Measurements from ENCODE around the gene HDAC1. TPM values are rescaled to one million over a fixed set of nuclear protein-coding genes. Genes with fewer than 3 reads are reported as not detected.

Gene HDAC1
- total and polyA plus RNA-seq, 2 of the 8 experiments (the other 6 are each of a cell fraction or from before 2014, with no cell fraction given) = 111 to 125 TPM

DNA sequence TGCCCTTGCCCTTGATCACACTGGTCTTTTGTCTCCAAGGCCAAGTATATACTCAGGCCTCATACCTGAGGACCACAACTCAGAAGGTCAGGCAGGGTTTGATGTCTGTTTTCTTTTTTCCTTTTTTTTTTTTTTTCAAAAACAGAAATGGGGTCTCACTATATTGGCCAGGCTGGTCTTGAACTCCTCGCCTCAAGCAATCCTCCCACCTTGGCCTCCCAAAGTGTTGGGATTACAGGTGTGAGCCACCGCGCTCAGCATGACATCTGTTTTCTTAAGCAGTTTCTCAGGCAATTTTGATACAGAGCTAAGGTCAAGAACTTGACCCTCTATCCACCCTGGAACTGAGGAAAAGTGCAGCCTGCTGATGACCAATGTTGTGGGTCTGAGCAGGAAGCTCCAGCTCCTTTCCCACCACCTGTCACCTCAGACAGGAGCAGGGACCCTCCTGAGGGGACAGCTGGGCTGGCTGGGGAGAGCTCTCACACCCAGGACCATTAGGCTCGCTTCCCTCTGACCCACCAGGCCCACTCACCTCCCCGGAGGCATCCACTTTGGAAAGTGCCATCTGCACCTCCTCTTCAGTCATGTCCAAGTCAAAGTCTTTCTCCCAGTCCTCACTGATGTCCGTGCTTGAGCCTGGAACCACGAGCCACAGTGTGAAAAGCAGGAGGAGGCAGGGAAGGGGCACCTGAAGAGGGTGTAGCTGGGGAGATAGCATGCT, 76.2 kb downstream of the HDAC1 start (continued):
- TF ChIP-seq GABPA (IDR thresholded peaks at IDR 0.05; ENCODE audit: borderline replicate concordance, insufficient read depth, low read length) (no peak), KDM5A (IDR thresholded peaks at IDR 0.05; ENCODE audit: low read length) (no peak), TAF7 (optimal IDR thresholded peaks at IDR 0.05; ENCODE audit: borderline replicate concordance, low read depth, low read length) (no peak), EP300 (IDR thresholded peaks at IDR 0.05; ENCODE audit: borderline replicate concordance in 1 of 2, low read depth in 2 of 2, low read length in 2 of 2) (no peak), FOSL1 (IDR thresholded peaks at IDR 0.05; ENCODE audit: insufficient read depth, low read depth, low read length) (no peak)
- TF ChIP-seq, protein P1, sequence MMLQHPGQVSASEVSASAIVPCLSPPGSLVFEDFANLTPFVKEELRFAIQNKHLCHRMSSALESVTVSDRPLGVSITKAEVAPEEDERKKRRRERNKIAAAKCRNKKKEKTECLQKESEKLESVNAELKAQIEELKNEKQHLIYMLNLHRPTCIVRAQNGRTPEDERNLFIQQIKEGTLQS (IDR thresholded peaks at IDR 0.05; ENCODE audit: insufficient read depth, low read depth, low read length) = no peak
